HL-60 (cell line): ENCODE results near the gene TRPM2.

Source experiments
- DNase-seq, 2 experiments: peaks; one replicate each; pipeline ENCODE4 v3.0.0-alpha.2; 2010 to 2020; ENCODE audit warnings: low read depth in 1 of 2, low spot score in 1 of 2
- H3K27ac ChIP-seq: fragments of 250-450 bp; sonication (Bioruptor Pico); replicated peaks from 2 replicates; pipeline ENCODE4 v1.5.1; 2020; ENCODE audit warnings: mild to moderate bottlenecking, moderate library complexity
- H3K27me3 ChIP-seq: fragments of 250-450 bp; sonication (Bioruptor Pico); 2 replicates; pipeline ENCODE4 v1.5.1; 2021; ENCODE audit warnings: mild to moderate bottlenecking, moderate library complexity; ENCODE audit not compliant: insufficient read depth, poor library complexity, severe bottlenecking
- H3K4me3 ChIP-seq: replicated peaks from 2 replicates; pipeline ENCODE4 v1.5.1; 2011; ENCODE audit warnings: mild to moderate bottlenecking, control low read depth, low read length; ENCODE audit not compliant: insufficient read depth
- CTCF ChIP-seq: IDR thresholded peaks from one replicate; pipeline ENCODE4 v1.5.1; 2011; ENCODE audit warnings: low read length, control low read depth, inconsistent platforms; ENCODE audit not compliant: insufficient read depth
- GABPA ChIP-seq: IDR thresholded peaks from 2 replicates; pipeline ENCODE4 v1.6.1; 2012; ENCODE audit warnings: low read depth
- POLR2AphosphoS5 ChIP-seq: IDR thresholded peaks from 2 replicates; pipeline ENCODE4 v1.6.1; 2012; ENCODE audit warnings: low read depth
- REST ChIP-seq: IDR thresholded peaks from 2 replicates; pipeline ENCODE4 v1.6.1; 2012; ENCODE audit warnings: low read depth; ENCODE audit not compliant: insufficient replicate concordance
- SPI1 ChIP-seq: IDR thresholded peaks from 2 replicates; pipeline ENCODE4 v1.6.1; 2012; ENCODE audit warnings: low read depth, mild to moderate bottlenecking, borderline replicate concordance

TRPM2 gene

GRCh38 chr21:44471996-44472395, 118.6 kb downstream of the TRPM2 start:
- TF ChIP-seq REST, result no peak
- TF ChIP-seq GABPA, result no peak
- no peak for TF ChIP-seq CTCF
- TF ChIP-seq POLR2AphosphoS5, result no peak
- no peak for TF ChIP-seq SPI1
- Histone ChIP-seq H3K4me3 (no peak overlapping the region), H3K27me3 (no peaks in the 10 kb centered on the region), H3K27ac (no peak overlapping the region)
- DNase-seq, result no peak

GRCh38 chr21:44473915-44474555, 120.6 kb downstream of the TRPM2 start:
- DNase-seq, result no peak
- no peaks in the 10 kb centered on the region for H3K27me3 ChIP-seq

More at GRCh38 chr21:44473915-44474555, 120.6 kb downstream of the TRPM2 start:
- TF ChIP-seq POLR2AphosphoS5 (no peak), CTCF (no peak), REST (no peak), SPI1 (no peak), GABPA (no peak)
- Histone ChIP-seq H3K4me3 (no peak overlapping the region), H3K27ac (no peak overlapping the region)
